Measurements from ENCODE around the gene FNDC11. TPM values are rescaled to one million over a fixed set of nuclear protein-coding genes. Genes with fewer than 3 reads are reported as not detected.

FNDC11 gene
- total RNA-seq, 2 experiments from 2014 or later = 0.23 to 0.27 TPM

- H3K27me3 Mint-ChIP-seq = no peaks in the 10 kb centered on the region
- H3K36me3 Mint-ChIP-seq (ENCODE audit: low read depth) = peaks cover 3% of the 10 kb centered on the region
- H3K4me1 Mint-ChIP-seq (ENCODE audit: low read depth) = peaks cover 1% of the 10 kb centered on the region
- intact Hi-C loops (cut with micrococcal nuclease) = no loop called here
- no peak overlapping the region for H3K4me3 Mint-ChIP-seq
- ATAC-seq = no peak
- TF ChIP-seq, protein P1, sequence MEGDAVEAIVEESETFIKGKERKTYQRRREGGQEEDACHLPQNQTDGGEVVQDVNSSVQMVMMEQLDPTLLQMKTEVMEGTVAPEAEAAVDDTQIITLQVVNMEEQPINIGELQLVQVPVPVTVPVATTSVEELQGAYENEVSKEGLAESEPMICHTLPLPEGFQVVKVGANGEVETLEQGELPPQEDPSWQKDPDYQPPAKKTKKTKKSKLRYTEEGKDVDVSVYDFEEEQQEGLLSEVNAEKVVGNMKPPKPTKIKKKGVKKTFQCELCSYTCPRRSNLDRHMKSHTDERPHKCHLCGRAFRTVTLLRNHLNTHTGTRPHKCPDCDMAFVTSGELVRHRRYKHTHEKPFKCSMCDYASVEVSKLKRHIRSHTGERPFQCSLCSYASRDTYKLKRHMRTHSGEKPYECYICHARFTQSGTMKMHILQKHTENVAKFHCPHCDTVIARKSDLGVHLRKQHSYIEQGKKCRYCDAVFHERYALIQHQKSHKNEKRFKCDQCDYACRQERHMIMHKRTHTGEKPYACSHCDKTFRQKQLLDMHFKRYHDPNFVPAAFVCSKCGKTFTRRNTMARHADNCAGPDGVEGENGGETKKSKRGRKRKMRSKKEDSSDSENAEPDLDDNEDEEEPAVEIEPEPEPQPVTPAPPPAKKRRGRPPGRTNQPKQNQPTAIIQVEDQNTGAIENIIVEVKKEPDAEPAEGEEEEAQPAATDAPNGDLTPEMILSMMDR (IDR thresholded peaks at IDR 0.05) = no peak
- no peak for DNase-seq
- CTCF ChIA-PET = interaction anchor here (2.2 kb wide), 1 partner anchor 23 kb away, joined by 8 read pairs; the partner anchor contains the start of gene PTK6
- H3K27ac Mint-ChIP-seq = no peak overlapping the region
- H3K9me3 Mint-ChIP-seq = no peaks in the 10 kb centered on the region
- POLR2A ChIA-PET = interaction anchor here (0.8 kb wide), 1 partner anchor 15 kb away, joined by 3 read pairs; no protein-coding TSS in a partner anchor
Observed at GRCh38 chr20:63560856-63561609, 7.1 kb downstream of the FNDC11 start.

DNA sequence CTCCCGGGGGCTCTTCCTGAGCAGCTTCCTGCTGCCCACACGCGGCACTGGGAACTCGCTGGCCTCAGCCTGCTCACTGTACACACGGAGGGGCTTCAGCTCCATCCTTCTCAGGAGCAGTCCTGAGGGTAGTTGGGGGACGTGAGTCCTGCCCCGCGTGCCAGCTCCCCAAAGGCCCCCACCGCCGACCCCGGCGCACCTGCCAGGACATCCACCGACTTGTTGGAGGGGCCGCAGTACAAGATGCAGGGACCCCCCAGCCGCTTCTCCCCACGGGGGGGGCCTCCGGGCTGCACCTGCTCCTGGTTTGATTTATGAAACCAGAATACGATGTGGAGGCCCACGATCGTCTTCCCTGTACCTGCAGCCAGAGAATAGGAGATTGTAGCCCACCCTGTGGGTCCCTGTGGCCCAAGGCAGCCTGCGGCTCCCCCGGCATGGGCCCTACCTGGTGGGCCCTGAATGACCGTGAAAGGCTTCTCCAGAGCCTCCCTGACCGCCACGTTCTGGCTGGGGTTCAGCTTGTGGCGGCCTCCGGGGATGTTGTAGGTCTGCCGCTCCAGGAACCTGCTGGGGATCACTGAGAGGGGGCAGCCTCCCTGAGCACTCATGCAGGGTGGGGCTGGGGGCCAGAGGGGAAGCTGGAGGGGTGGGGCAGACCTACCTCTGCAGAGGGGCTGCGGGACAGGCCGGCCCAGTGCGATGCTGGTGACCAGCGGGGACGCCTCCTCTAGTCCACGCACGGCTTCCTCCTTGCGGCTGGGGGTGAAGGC is 7.9 kb downstream of the FNDC11 start:
- H3K4me3 Mint-ChIP-seq = no peak overlapping the region
- H3K27ac Mint-ChIP-seq = no peak overlapping the region
- CTCF ChIA-PET = interaction anchor here (2.2 kb wide), 1 partner anchor 24 kb away, joined by 8 read pairs; the partner anchor contains the start of gene PTK6
- TF ChIP-seq, protein P1 (IDR thresholded peaks at IDR 0.05) = no peak
- no peaks in the 10 kb centered on the region for H3K27me3 Mint-ChIP-seq
- no peak for ATAC-seq
- DNase-seq = no peak
- H3K36me3 Mint-ChIP-seq (ENCODE audit: low read depth) = peaks cover 3% of the 10 kb centered on the region
- H3K9me3 Mint-ChIP-seq = no peaks in the 10 kb centered on the region
- intact Hi-C loops (cut with micrococcal nuclease) = no loop called here
- peaks cover 1% of the 10 kb centered on the region for H3K4me1 Mint-ChIP-seq (ENCODE audit: low read depth)
- POLR2A ChIA-PET = interaction anchor here (0.8 kb wide), 1 partner anchor 14 kb away, joined by 3 read pairs; no protein-coding TSS in a partner anchor

DNA sequence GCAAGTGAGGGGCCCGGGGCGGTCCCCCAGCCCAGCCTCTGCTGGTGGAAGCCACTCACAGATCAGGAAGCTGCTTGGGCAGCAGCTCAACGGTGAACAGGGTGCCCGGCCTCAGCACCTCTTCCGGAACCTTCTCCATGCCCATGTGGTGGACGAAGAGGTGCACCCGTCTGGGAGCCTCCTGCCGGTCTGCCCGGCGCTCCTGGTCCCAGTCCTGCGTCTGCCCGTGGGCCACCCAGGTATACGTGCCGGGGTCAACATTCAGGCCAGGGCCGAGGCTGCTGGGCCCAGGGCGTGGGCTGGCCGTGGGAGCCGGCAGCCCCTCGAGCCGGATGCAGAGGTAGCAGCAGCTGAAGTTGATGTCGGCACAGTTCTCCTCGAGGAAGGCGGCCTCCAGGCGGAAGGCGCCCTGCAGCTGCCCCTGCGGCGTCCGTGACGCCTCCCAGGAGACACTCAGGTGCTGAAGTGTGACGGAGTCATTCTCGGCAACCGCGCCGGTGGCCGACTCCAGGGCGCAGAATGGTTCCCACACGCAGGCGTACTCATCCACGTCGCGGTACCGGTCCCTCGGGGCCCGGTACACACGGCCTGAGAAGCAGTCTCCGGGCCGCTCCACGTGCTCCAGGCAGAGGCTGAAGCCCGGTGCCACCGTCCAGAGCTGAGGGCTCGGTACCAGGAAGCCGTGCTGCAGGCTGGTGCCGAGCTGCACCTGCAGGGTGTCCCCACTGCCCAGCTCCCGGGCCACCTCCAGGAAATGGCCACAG is 8.7 kb downstream of the FNDC11 start:
- Mint-ChIP-seq H3K4me3 (no peak overlapping the region), H3K27ac (no peak overlapping the region), H3K27me3 (no peaks in the 10 kb centered on the region), H3K4me1 (ENCODE audit: low read depth) (peaks cover 6% of the 10 kb centered on the region), H3K9me3 (no peaks in the 10 kb centered on the region), H3K36me3 (ENCODE audit: low read depth) (peaks cover 3% of the 10 kb centered on the region)
- TF ChIP-seq, protein P1 (IDR thresholded peaks at IDR 0.05) = no peak
- ChIA-PET POLR2A (no interaction called here), CTCF (interaction anchor here (0.9 kb wide), 1 partner anchor 66 kb away, joined by 3 read pairs; no protein-coding TSS in a partner anchor)
- ATAC-seq = no peak
- DNase-seq = no peak
- intact Hi-C loops (cut with micrococcal nuclease) = no loop called here

DNA sequence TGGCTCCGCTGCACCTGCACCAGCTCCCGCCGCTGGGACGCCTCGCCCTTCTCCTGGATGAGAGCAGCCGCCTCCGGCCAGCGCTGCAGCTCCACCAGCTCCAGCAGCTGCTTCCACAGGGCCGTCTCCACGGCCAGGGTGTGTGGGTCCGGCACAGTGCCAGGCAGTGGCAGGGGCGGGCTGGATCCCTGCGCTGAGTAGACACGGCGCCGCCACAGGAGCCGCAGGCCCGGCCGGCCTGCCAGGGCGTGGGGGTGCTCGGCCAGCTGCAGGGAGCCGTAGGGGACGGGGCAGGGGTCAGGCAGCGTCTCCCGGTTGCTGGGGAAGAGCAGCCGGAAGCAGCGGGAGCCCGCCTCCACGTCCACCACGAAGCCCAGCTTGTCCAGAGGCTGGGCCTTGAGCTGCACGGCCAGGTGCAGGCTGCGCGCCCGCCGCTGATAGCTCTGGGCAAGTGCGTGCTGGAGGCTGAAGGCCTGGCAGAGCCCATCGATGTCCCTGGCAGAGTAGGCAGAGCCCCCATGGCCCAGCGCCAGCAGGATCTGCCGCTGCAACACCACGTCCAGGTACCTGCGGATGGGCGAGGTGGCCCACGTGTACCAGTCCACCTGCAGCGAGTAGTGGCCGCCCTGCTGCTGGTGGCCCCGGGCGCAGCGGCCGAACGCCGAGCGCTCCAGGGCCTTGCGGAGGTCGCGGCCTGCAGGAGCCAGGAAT is 9.4 kb downstream of the FNDC11 start:
- Mint-ChIP-seq H3K9me3 (no peaks in the 10 kb centered on the region), H3K4me3 (no peak overlapping the region), H3K27me3 (no peaks in the 10 kb centered on the region), H3K27ac (no peak overlapping the region), H3K4me1 (ENCODE audit: low read depth) (peaks cover 14% of the 10 kb centered on the region), H3K36me3 (ENCODE audit: low read depth) (peaks cover 3% of the 10 kb centered on the region)
- TF ChIP-seq, protein P1 (IDR thresholded peaks at IDR 0.05) = no peak
- intact Hi-C loops (cut with micrococcal nuclease) = no loop called here
- no peak for ATAC-seq
- ChIA-PET POLR2A (no interaction called here), CTCF (interaction anchor here (0.9 kb wide), 1 partner anchor 66 kb away, joined by 3 read pairs; no protein-coding TSS in a partner anchor)
- no peak for DNase-seq
